T-helper 17 cell (primary cell): ENCODE data around the gene ADAM23. TPM values are rescaled to one million over a fixed set of nuclear protein-coding genes. Genes with fewer than 3 reads are reported as not detected.

ENCODE experiments used
- ATAC-seq: fragments of 150-1000 bp; cut with Tn5 transposase; 2 replicates; pipeline ENCODE4 v1.10.0; 2021; ENCODE audit warnings: mild to moderate bottlenecking, moderate library complexity
- DNase-seq, 3 donors: peaks; one replicate each; pipeline versions ENCODE4 v3.0.0 to v3.0.0-alpha.2; 2020 to 2021
- H3K9me3 ChIP-seq: one replicate; pipeline ENCODE4 v1.7.0; 2013; ENCODE audit warnings: low read length, mild to moderate bottlenecking; ENCODE audit not compliant: control insufficient read depth, poor library complexity, severe bottlenecking
- H3K27ac Mint-ChIP-seq: one replicate; pipeline ENCODE4 v1.8.0; 2022; ENCODE audit warnings: mild to moderate bottlenecking, moderate library complexity, mixed read lengths
- H3K27me3 Mint-ChIP-seq: one replicate; pipeline ENCODE4 v1.8.0; 2022; ENCODE audit warnings: mixed read lengths
- H3K36me3 Mint-ChIP-seq: one replicate; pipeline ENCODE4 v1.8.0; 2022; ENCODE audit warnings: low read depth, mixed read lengths
- H3K4me1 Mint-ChIP-seq: one replicate; pipeline ENCODE4 v1.8.0; 2022; ENCODE audit warnings: mild to moderate bottlenecking, mixed read lengths
- H3K4me3 Mint-ChIP-seq: one replicate; pipeline ENCODE4 v1.8.0; 2022; ENCODE audit warnings: mild to moderate bottlenecking, moderate library complexity, mixed read lengths
- total RNA-seq, 4 donors: library from RNA in 2 of 4; stranded (reverse) in 2 of 4; gene quantifications; one replicate each; pipeline ENCODE4 v1.2.3 and lab custom pipeline; 2022 to 2026

Gene ADAM23
- total RNA-seq, 2 donors from 2014 or later, result 16.4 to 29.6 TPM

- no peaks in the 10 kb centered on the region for H3K9me3 ChIP-seq
- peaks cover 13% of the 10 kb centered on the region for H3K4me1 Mint-ChIP-seq
- H3K4me3 Mint-ChIP-seq, result no peak overlapping the region
- DNase-seq (no peak), ATAC-seq (no peak)
- H3K36me3 Mint-ChIP-seq, result no peaks in the 10 kb centered on the region
- H3K27ac Mint-ChIP-seq, result no peak overlapping the region
- peaks cover 5% of the 10 kb centered on the region for H3K27me3 Mint-ChIP-seq
These were observed 83.8 kb downstream of the ADAM23 start for GRCh38 chr2:206527153-206527552.

- H3K9me3 ChIP-seq, result no peaks in the 10 kb centered on the region
- DNase-seq (peak in 2 of 3 donors; percentile 12 to 13), ATAC-seq (peak; percentile 96)
- Mint-ChIP-seq H3K36me3 (no peaks in the 10 kb centered on the region), H3K27ac (peak overlapping the region; percentile 98), H3K4me1 (peaks cover 13% of the 10 kb centered on the region), H3K4me3 (peak overlapping the region; percentile 85), H3K27me3 (peaks cover 11% of the 10 kb centered on the region)
These were observed 87.4 kb downstream of the ADAM23 start for GRCh38 chr2:206530727-206531126.

GRCh38 chr2:206531996-206532543 lies 88.7 kb downstream of the ADAM23 start:
- no peak for ATAC-seq
- H3K9me3 ChIP-seq, result no peaks in the 10 kb centered on the region
- Mint-ChIP-seq H3K27me3 (peaks cover 11% of the 10 kb centered on the region), H3K36me3 (no peaks in the 10 kb centered on the region), H3K4me1 (peaks cover 17% of the 10 kb centered on the region), H3K4me3 (no peak overlapping the region), H3K27ac (peak overlapping the region; percentile 98)
- DNase-seq, result no peak

- Mint-ChIP-seq H3K27me3 (peaks cover 11% of the 10 kb centered on the region), H3K4me3 (no peak overlapping the region), H3K36me3 (no peaks in the 10 kb centered on the region), H3K4me1 (peaks cover 21% of the 10 kb centered on the region), H3K27ac (no peak overlapping the region)
- no peak for DNase-seq
- H3K9me3 ChIP-seq, result no peaks in the 10 kb centered on the region
- no peak for ATAC-seq
These were observed 90.6 kb downstream of the ADAM23 start for GRCh38 chr2:206533977-206534376.

GRCh38 chr2:206535260-206535986 lies 92.1 kb downstream of the ADAM23 start:
- Mint-ChIP-seq H3K27me3 (peaks cover 11% of the 10 kb centered on the region), H3K27ac (peak overlapping the region; percentile 72), H3K4me3 (no peak overlapping the region), H3K4me1 (peaks cover 19% of the 10 kb centered on the region), H3K36me3 (no peaks in the 10 kb centered on the region)
- H3K9me3 ChIP-seq, result no peaks in the 10 kb centered on the region
- DNase-seq (no peak), ATAC-seq (no peak)

- ATAC-seq, result no peak
- H3K4me3 Mint-ChIP-seq, result no peak overlapping the region
- H3K4me1 Mint-ChIP-seq, result peaks cover 24% of the 10 kb centered on the region
- no peak for DNase-seq
- H3K36me3 Mint-ChIP-seq, result no peaks in the 10 kb centered on the region
- H3K27ac Mint-ChIP-seq, result peak overlapping the region; percentile 22
- no peaks in the 10 kb centered on the region for H3K9me3 ChIP-seq
- H3K27me3 Mint-ChIP-seq, result no peaks in the 10 kb centered on the region
These were observed 97.4 kb downstream of the ADAM23 start for GRCh38 chr2:206540757-206541156.

- DNase-seq (no peak), ATAC-seq (peak; percentile 80)
- no peaks in the 10 kb centered on the region for H3K36me3 Mint-ChIP-seq
- peaks cover 18% of the 10 kb centered on the region for H3K4me1 Mint-ChIP-seq
- no peaks in the 10 kb centered on the region for H3K27me3 Mint-ChIP-seq
- H3K27ac Mint-ChIP-seq, result peak overlapping the region; percentile 79
- H3K4me3 Mint-ChIP-seq, result peak overlapping the region; percentile 73
- H3K9me3 ChIP-seq, result no peaks in the 10 kb centered on the region
These were observed 99.7 kb downstream of the ADAM23 start for GRCh38 chr2:206543073-206543472.

- no peak overlapping the region for H3K4me3 Mint-ChIP-seq
- no peaks in the 10 kb centered on the region for H3K27me3 Mint-ChIP-seq
- no peak overlapping the region for H3K27ac Mint-ChIP-seq
- H3K4me1 Mint-ChIP-seq, result peaks cover 5% of the 10 kb centered on the region
- no peaks in the 10 kb centered on the region for H3K36me3 Mint-ChIP-seq
- no peaks in the 10 kb centered on the region for H3K9me3 ChIP-seq
- no peak for ATAC-seq
- no peak for DNase-seq
These were observed 105.1 kb downstream of the ADAM23 start for GRCh38 chr2:206548383-206548782.

- no peaks in the 10 kb centered on the region for H3K36me3 Mint-ChIP-seq
- no peaks in the 10 kb centered on the region for H3K9me3 ChIP-seq
- no peak for ATAC-seq
- peaks cover 14% of the 10 kb centered on the region for H3K4me1 Mint-ChIP-seq
- H3K4me3 Mint-ChIP-seq, result no peak overlapping the region
- DNase-seq, result no peak
- peaks cover 6% of the 10 kb centered on the region for H3K27me3 Mint-ChIP-seq
- no peak overlapping the region for H3K27ac Mint-ChIP-seq
These were observed 112.4 kb downstream of the ADAM23 start for GRCh38 chr2:206555721-206556120.

- H3K9me3 ChIP-seq, result no peaks in the 10 kb centered on the region
- H3K4me3 Mint-ChIP-seq, result no peak overlapping the region
- DNase-seq, result no peak
- no peaks in the 10 kb centered on the region for H3K36me3 Mint-ChIP-seq
- H3K4me1 Mint-ChIP-seq, result peaks cover 14% of the 10 kb centered on the region
- H3K27me3 Mint-ChIP-seq, result peaks cover 6% of the 10 kb centered on the region
- ATAC-seq, result peak; percentile 70
- no peak overlapping the region for H3K27ac Mint-ChIP-seq
These were observed 113.1 kb downstream of the ADAM23 start for GRCh38 chr2:206556357-206556949.

GRCh38 chr2:206557321-206557720 lies 114.0 kb downstream of the ADAM23 start:
- no peak overlapping the region for H3K27ac Mint-ChIP-seq
- H3K9me3 ChIP-seq, result no peaks in the 10 kb centered on the region
- peaks cover 6% of the 10 kb centered on the region for H3K27me3 Mint-ChIP-seq
- H3K36me3 Mint-ChIP-seq, result no peaks in the 10 kb centered on the region
- no peak for ATAC-seq
- H3K4me3 Mint-ChIP-seq, result no peak overlapping the region
- H3K4me1 Mint-ChIP-seq, result peaks cover 14% of the 10 kb centered on the region
- DNase-seq, result no peak

GRCh38 chr2:206558492-206558891 lies 115.2 kb downstream of the ADAM23 start:
- peak overlapping the region; percentile 5 for H3K4me3 Mint-ChIP-seq
- H3K27ac Mint-ChIP-seq, result peak overlapping the region; percentile 80
- no peak for DNase-seq
- peak; percentile 47 for ATAC-seq
- H3K27me3 Mint-ChIP-seq, result peaks cover 6% of the 10 kb centered on the region
- peaks cover 14% of the 10 kb centered on the region for H3K4me1 Mint-ChIP-seq
- H3K36me3 Mint-ChIP-seq, result no peaks in the 10 kb centered on the region
- H3K9me3 ChIP-seq, result no peaks in the 10 kb centered on the region

- ATAC-seq, result no peak
- no peaks in the 10 kb centered on the region for H3K9me3 ChIP-seq
- Mint-ChIP-seq H3K27ac (no peak overlapping the region), H3K4me3 (no peak overlapping the region), H3K36me3 (no peaks in the 10 kb centered on the region), H3K4me1 (peaks cover 12% of the 10 kb centered on the region), H3K27me3 (no peaks in the 10 kb centered on the region)
- no peak for DNase-seq
These were observed 118.6 kb downstream of the ADAM23 start for GRCh38 chr2:206561962-206562361.
